GM23338 (cell line): ENCODE results near the gene ELOVL7. TPM values are rescaled to one million over a fixed set of nuclear protein-coding genes. Genes with fewer than 3 reads are reported as not detected.

ENCODE experiments used
- ATAC-seq: fragments of 200-7000 bp; cut with Tn5 transposase; 3 replicates; pipeline ENCODE4 v1.9.1; 2020
- DNase-seq: peaks from one replicate; pipeline ENCODE4 v3.0.0-alpha.2; 2015; ENCODE audit warnings: low spot score
- H2AFZ ChIP-seq: fragments of 200-600 bp; sonication (generic); 2 replicates; pipeline ENCODE4 v1.8.0; 2016; ENCODE audit warnings: antibody characterized with exemption, mild to moderate bottlenecking, moderate library complexity
- H3F3A ChIP-seq: fragments of 200-600 bp; sonication (generic); replicated peaks from 2 replicates; pipeline ENCODE4 v1.8.0; 2017; ENCODE audit warnings: antibody characterized with exemption, mixed run types, low read depth
- H3K27ac ChIP-seq: fragments of 200-600 bp; sonication (generic); 2 replicates; pipeline ENCODE4 v1.6.1; 2016; ENCODE audit warnings: low read depth
- H3K27me3 ChIP-seq: fragments of 200-600 bp; sonication (generic); 2 replicates; pipeline ENCODE4 v1.8.0; 2016; ENCODE audit warnings: mild to moderate bottlenecking, mixed run types, moderate library complexity; ENCODE audit not compliant: insufficient read depth
- H3K36me3 ChIP-seq: fragments of 200-600 bp; sonication (generic); 2 replicates; pipeline ENCODE4 v1.8.0; 2016; ENCODE audit warnings: mild to moderate bottlenecking; ENCODE audit not compliant: insufficient read depth
- H3K4me1 ChIP-seq: fragments of 200-600 bp; sonication (generic); 2 replicates; pipeline ENCODE4 v1.8.0; 2016; ENCODE audit warnings: mild to moderate bottlenecking, moderate library complexity; ENCODE audit not compliant: insufficient read depth
- H3K4me2 ChIP-seq: fragments of 200-600 bp; sonication (generic); 2 replicates; pipeline ENCODE4 v1.7.1; 2017; ENCODE audit warnings: mixed run types
- H3K4me3 ChIP-seq: fragments of 200-600 bp; sonication (generic); 2 replicates; pipeline ENCODE4 v1.6.1; 2016; ENCODE audit warnings: mixed run types
- H3K79me2 ChIP-seq: fragments of 200-600 bp; sonication (generic); replicated peaks from 2 replicates; pipeline ENCODE4 v1.8.0; 2017; ENCODE audit warnings: mild to moderate bottlenecking; ENCODE audit not compliant: insufficient read depth
- H3K9me2 ChIP-seq: fragments of 200-600 bp; sonication (generic); 2 replicates; pipeline ENCODE4 v1.8.0; 2017; ENCODE audit not compliant: insufficient read depth
- H4K20me1 ChIP-seq: fragments of 200-600 bp; sonication (generic); replicated peaks from 2 replicates; pipeline ENCODE4 v1.8.0; 2017; ENCODE audit warnings: mild to moderate bottlenecking; ENCODE audit not compliant: insufficient read depth
- H3K27ac Mint-ChIP-seq: 2 replicates; pipeline ENCODE4 v1.8.0; 2020; ENCODE audit warnings: inconsistent platforms, mild to moderate bottlenecking, moderate library complexity, mixed read lengths
- H3K27me3 Mint-ChIP-seq: 3 replicates; pipeline ENCODE4 v1.8.0; 2022; ENCODE audit warnings: low read depth, mild to moderate bottlenecking, moderate library complexity, mixed read lengths, inconsistent platforms; ENCODE audit not compliant: insufficient read depth, poor library complexity
- H3K36me3 Mint-ChIP-seq: 3 replicates; pipeline ENCODE4 v1.8.0; 2021; ENCODE audit warnings: low read depth, mild to moderate bottlenecking, inconsistent platforms, moderate library complexity, mixed read lengths
- H3K4me1 Mint-ChIP-seq: 3 replicates; pipeline ENCODE4 v1.8.0; 2020; ENCODE audit warnings: mild to moderate bottlenecking, inconsistent platforms, mixed read lengths
- H3K4me3 Mint-ChIP-seq: 3 replicates; pipeline ENCODE4 v1.8.0; 2021; ENCODE audit warnings: moderate library complexity, mild to moderate bottlenecking, inconsistent platforms, mixed read lengths
- H3K9me3 Mint-ChIP-seq: 3 replicates; pipeline ENCODE4 v1.8.0; 2020; ENCODE audit warnings: moderate library complexity, mild to moderate bottlenecking, inconsistent platforms, mixed read lengths
- CREB1 ChIP-seq: fragments of 250-450 bp; sonication (Bioruptor Pico); IDR thresholded peaks from 2 replicates; pipeline ENCODE4 v1.5.0; 2020; ENCODE audit warnings: low read depth, mild to moderate bottlenecking, moderate library complexity
- CTCF ChIP-seq, 2 experiments: fragments of 200-600 bp in 1 of 2; sonication (generic) in 1 of 2; conservative IDR thresholded peaks; 2 replicates each; pipeline versions ENCODE4 v1.5.1 to v1.6.1; 2016 to 2017; ENCODE audit warnings: antibody characterized with exemption in 2 of 2, low read depth in 2 of 2, mild to moderate bottlenecking in 2 of 2, moderate library complexity in 1 of 2
- EZH2phosphoT487 ChIP-seq: fragments of 200-600 bp; sonication (generic); IDR thresholded peaks from one replicate; pipeline ENCODE4 v1.8.1; 2018; ENCODE audit warnings: antibody characterized with exemption; ENCODE audit not compliant: unreplicated experiment
- POLR2AphosphoS5 ChIP-seq: IDR thresholded peaks from 2 replicates; pipeline ENCODE4 v1.6.1; 2016; ENCODE audit warnings: antibody characterized with exemption, low read depth
- REST ChIP-seq: IDR thresholded peaks from one replicate; pipeline ENCODE4 v1.6.1; 2018; ENCODE audit warnings: antibody characterized with exemption; ENCODE audit not compliant: unreplicated experiment
- STAT1 ChIP-seq: IDR thresholded peaks from one replicate; pipeline ENCODE4 v1.6.1; 2016; ENCODE audit warnings: antibody characterized with exemption; ENCODE audit not compliant: unreplicated experiment
- ZNF114 ChIP-seq: fragments of 250-450 bp; sonication (Bioruptor Pico); IDR thresholded peaks from 2 replicates; pipeline ENCODE4 v1.5.0; 2020; ENCODE audit warnings: mild to moderate bottlenecking, moderate library complexity
- ZNF462 ChIP-seq: fragments of 250-450 bp; sonication (Bioruptor Pico); IDR thresholded peaks from 2 replicates; pipeline ENCODE4 v1.5.0; 2020; ENCODE audit warnings: mild to moderate bottlenecking, moderate library complexity
- polyA plus RNA-seq: library from polyadenylated mRNA; unstranded; fragments of >200 nt; fragmentation: Nextera tagmentation; extraction: Ambion mirVana; gene quantifications from 2 replicates; pipeline ENCODE4 v1.2.1, GENCODE V29; 2016
- total RNA-seq: library from RNA; depleted of rRNA; stranded (reverse); fragments of >200 nt; shearing (Covaris generic); gene quantifications from 2 replicates; pipeline ENCODE4 v1.2.3, GENCODE V29; 2014

Gene ELOVL7
- total and polyA plus RNA-seq, 2 experiments from 2014 or later: 2.3 to 7.0 TPM

- ATAC-seq (peak; percentile 94), DNase-seq (peak; percentile 61)
- H3K4me2 ChIP-seq: no peak overlapping the region; the same call in 1 of the 2 replicates
- H3K36me3 ChIP-seq: 0 out of 2 replicates have a peak, but pooled peaks cover 3% of the 10 kb centered on the region
- no peaks in the 10 kb centered on the region for H3K27me3 ChIP-seq
- H3K27me3 Mint-ChIP-seq: peaks cover 2% of the 10 kb centered on the region
- peaks cover 3% of the 10 kb centered on the region; the same call in 1 of the 2 replicates for H3K4me1 ChIP-seq
- H4K20me1 ChIP-seq: no peaks in the 10 kb centered on the region
- TF ChIP-seq ZNF114 (CRISPR knock-in tag) (no peak), REST (no peak), POLR2AphosphoS5 (no peak), EZH2phosphoT487 (no peak), STAT1 (no peak), CREB1 (CRISPR knock-in tag) (no peak), ZNF462 (peak; percentile 54; the same call in 1 of the 2 replicates), CTCF (conservative IDR thresholded peaks at IDR 0.05; ENCODE audit: low read depth in 2 of 2) (no peak)
- H3K9me2 ChIP-seq: 0 out of 2 replicates have a peak, but pooled peaks cover 6% of the 10 kb centered on the region
- no peak overlapping the region for H3K4me3 ChIP-seq
- no peaks in the 10 kb centered on the region for H3F3A ChIP-seq
- no peak overlapping the region for H2AFZ ChIP-seq
- no peak overlapping the region for H3K27ac Mint-ChIP-seq
- H3K9me3 Mint-ChIP-seq: peaks cover 10% of the 10 kb centered on the region; the same call in 2 of the 3 replicates
- H3K79me2 ChIP-seq: no peaks in the 10 kb centered on the region
- H3K27ac ChIP-seq: no peak overlapping the region
- peaks cover 42% of the 10 kb centered on the region for H3K36me3 Mint-ChIP-seq
- H3K4me1 Mint-ChIP-seq: peaks cover 17% of the 10 kb centered on the region
- H3K4me3 Mint-ChIP-seq: no peak overlapping the region
Measured at GRCh38 chr5:60891667-60892066, 47.6 kb upstream of the ELOVL7 start.
